GM20000 (cell line): Measurements from ENCODE around the gene HNRNPH1.
"Not testable (repeated sequence)": the region's sequence is repeated elsewhere in the genome, so short reads cannot be mapped to it uniquely, and the experiment has no call there.

ENCODE experiments used
- DNase-seq: peaks from one replicate; pipeline ENCODE4 v3.0.0; 2012; ENCODE audit warnings: low spot score
- TF ChIP-seq, protein P1 (sequence below): IDR thresholded peaks from 2 replicates; pipeline ENCODE4 v1.5.1; 2012; ENCODE audit warnings: mild to moderate bottlenecking, control low read depth; ENCODE audit errors: extremely low read depth, missing control alignments

Gene HNRNPH1

DNA sequence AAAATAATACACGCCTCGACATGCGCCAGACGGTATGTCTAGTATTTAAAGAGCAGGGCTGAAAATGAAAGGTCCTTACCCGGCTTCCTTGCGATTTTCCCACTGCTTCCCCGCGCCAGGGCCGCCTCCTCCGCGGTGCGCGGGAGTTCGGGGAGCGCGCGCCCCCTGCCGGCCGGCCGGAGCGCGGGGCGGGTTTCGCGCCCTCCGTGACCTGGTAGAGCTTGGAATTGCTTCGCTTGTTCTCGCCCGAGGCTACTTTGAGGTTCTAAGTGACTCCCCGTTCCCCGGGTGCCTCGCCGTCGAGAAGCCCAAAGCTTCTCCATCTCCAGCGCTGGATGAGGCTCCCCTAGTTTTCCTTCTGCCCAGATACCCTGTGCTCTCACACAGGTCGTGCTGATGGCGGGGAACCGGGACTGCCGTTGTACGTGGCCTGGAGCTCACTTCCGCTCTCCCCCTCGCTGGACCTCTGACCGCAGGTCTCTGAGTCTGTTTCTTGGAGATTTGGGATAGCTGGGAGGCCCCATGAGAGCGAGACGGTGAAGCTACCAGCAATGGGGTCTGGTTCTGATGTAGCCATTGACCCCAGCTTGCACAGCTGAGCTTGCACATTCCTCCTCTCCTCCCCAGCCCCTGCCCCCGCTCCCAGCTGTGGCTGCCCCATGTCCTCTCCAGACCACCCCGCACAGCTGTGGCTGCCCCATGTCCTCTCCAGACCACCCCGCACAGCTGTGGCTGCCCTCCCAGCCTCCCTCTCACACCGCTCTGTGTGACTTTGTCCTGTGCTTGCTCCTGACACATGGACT is 11.1 kb upstream of the HNRNPH1 start:
- DNase-seq, result not testable (repeated sequence)

DNA sequence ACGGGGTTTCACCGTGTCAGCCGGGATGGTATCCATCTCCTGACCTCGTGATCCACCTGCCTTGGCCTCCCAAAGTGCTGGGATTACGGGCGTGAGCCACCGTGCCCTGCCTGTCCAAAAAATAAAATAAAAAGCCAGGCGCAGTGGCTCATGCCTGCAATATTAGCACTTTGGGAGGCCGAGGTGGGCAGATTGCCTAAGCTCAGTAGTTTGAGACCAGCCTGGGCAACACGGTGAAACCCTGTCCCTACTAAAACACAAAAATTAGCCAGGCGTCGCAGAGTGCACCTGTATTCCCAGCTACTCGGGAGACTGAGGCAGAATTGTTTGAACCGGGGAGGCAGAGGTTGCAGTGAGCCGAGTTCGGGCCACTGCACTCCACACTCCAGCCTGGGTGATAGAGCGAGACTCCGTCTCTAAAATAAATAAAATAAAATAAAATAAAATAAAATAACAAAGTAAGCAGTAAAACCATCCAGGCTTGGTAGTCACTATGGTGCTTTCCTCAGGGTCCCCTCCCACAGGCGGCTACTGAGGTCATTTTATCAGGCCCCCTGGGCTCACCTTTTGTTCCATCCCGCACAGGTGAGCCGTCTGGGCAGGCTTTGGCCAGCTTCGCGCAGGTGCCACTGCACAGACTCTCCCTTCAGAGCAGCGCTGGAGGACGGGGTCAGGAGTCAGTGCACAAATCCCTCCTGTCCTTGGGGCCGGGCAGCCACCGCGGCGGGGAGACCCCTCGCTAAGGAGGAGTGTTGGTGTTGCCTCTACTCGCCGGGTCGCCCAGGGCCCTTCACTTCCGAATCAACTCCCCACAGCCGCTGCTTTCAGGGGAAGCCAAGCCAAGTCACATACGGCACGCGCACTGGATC is 10.3 kb upstream of the HNRNPH1 start:
- not testable (repeated sequence) for DNase-seq

DNA sequence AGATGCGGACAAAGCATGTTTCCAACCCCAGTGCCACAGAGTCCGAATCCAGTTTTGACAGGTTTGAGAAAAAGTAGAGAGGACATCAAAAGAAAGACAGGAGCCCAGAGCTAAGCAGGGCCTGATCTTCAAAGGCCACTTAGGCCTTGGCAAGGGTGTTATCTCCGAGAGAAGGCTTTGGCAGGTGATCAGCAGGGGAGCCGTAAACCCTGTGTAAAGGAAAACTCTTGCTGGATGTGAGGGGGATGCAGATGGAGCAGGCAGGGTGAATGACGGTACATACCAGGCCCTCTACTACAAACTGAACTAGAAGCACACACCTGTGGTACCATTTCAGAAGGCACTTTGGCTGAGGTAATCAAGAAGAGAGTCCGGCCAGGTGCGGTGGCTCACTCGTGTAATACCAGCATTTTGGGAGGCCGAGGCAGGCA is 1.4 kb upstream of the HNRNPH1 start:
- TF ChIP-seq, protein P1, sequence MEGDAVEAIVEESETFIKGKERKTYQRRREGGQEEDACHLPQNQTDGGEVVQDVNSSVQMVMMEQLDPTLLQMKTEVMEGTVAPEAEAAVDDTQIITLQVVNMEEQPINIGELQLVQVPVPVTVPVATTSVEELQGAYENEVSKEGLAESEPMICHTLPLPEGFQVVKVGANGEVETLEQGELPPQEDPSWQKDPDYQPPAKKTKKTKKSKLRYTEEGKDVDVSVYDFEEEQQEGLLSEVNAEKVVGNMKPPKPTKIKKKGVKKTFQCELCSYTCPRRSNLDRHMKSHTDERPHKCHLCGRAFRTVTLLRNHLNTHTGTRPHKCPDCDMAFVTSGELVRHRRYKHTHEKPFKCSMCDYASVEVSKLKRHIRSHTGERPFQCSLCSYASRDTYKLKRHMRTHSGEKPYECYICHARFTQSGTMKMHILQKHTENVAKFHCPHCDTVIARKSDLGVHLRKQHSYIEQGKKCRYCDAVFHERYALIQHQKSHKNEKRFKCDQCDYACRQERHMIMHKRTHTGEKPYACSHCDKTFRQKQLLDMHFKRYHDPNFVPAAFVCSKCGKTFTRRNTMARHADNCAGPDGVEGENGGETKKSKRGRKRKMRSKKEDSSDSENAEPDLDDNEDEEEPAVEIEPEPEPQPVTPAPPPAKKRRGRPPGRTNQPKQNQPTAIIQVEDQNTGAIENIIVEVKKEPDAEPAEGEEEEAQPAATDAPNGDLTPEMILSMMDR, result no peak
- no peak for DNase-seq

- DNase-seq, result peak; percentile 52
- TF ChIP-seq, protein P1, result no peak
These were observed 653 bp upstream of the HNRNPH1 start for GRCh38 chr5:179623906-179624741.

DNA sequence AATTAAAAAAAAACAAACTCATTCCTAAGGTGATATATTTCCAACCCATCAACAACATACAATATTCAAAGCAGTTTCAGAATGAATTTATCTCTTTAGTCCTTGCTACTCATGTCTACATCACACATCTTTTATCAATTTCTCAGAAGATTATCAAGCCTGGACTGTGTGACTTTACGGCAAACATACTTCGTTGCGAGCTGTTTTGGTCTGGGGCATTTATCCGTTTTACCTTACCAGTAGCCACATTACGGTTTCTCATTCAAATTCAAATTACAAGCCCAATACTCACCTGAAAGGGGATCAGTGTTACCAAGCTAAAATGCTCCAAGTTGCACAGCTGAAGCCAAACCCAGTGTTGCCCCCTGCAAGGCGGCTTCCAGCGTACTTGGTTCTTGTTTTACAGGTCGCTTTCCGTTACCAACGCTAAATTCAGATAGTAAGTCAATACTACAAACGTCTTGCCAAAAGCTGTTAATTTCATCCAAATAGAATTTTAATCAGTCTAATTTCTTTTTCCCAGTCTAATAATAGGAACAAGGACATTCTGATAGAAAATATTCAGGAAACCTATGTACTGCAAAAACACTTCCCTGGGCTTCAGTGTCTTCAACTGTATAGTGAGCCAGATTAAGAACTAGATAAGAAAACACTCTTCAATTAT is 1.8 kb downstream of the HNRNPH1 start:
- TF ChIP-seq, protein P1, result no peak
- DNase-seq, result no peak

DNA sequence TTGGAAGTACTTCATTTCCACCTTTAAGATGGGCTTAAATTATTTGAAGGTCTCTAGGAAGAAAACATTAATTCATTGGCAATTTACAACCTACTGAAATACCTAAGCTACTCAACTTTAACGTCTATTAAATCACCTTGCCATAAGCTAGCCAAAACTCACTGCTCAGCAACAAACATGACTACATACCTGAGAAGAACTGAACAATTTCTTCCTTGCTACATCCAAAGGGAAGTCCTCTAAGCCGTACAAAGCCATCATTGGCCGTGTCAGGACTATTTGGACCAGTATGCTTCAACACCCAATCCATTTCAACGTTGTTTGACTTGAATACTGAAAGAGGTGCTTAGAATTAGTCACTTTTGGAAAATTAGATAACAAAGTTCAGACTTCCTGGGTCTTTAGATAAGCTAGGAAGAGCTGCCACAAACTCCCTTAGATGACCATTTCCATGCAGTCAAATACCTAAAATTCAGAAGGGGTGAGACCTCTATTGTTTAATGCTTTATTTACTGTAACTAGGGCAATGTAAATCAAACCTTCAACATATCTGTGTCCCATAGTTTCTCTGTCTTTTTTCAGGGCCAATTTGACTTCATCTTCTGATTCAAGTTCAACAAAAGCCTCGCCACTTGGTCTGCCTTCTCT is 2.6 kb downstream of the HNRNPH1 start:
- no peak for DNase-seq
- TF ChIP-seq, protein P1, result no peak

DNA sequence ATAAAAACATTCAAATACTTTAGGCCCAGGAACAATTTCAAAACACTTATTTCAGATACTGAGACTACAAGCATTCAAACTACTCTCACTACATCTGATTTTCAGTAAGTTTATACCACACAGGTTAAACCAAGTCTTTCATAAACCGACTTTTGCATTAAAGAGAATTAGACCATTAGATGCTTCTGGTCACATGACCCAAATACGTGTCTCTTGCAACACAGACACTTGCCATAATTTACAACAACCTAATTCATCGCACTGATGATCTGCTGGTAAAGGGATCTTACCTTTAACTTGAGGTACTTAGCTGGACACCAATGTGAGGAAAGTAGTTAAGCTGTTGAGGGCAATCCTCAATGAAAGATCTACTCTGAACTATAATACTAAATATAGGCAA is 3.2 kb downstream of the HNRNPH1 start:
- TF ChIP-seq, protein P1, result no peak
- no peak for DNase-seq
